Measurements from ENCODE around the gene KHK.
"Not testable (repeated sequence)": the region's sequence is repeated elsewhere in the genome, so short reads cannot be mapped to it uniquely, and the experiment has no call there.

The KHK gene

DNA sequence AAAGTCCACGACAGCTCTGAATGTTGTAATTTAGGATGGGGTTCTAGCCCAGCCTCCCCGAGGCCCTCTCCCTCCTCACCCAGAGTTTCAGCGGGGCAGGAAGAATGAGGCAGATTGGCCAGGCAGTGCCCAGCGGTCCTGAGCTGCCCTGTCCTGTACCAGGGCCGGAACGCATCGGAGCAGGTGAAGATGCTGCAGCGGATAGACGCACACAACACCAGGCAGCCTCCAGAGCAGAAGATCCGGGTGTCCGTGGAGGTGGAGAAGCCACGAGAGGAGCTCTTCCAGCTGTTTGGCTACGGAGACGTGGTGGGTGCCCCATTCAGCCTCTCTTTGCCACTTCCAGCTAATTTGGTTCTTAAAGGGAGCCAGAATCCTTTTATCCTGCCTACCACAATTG, 10.8 kb downstream of the KHK start:
- DNase-seq: no peak

- DNase-seq: no peak
Measured at GRCh38 chr2:27099334-27099955, 12.9 kb downstream of the KHK start.

GRCh38 chr2:27100036-27100435, 13.5 kb downstream of the KHK start:
- no peak for DNase-seq

GRCh38 chr2:27102329-27102728, 15.8 kb downstream of the KHK start:
- DNase-seq: no peak

DNA sequence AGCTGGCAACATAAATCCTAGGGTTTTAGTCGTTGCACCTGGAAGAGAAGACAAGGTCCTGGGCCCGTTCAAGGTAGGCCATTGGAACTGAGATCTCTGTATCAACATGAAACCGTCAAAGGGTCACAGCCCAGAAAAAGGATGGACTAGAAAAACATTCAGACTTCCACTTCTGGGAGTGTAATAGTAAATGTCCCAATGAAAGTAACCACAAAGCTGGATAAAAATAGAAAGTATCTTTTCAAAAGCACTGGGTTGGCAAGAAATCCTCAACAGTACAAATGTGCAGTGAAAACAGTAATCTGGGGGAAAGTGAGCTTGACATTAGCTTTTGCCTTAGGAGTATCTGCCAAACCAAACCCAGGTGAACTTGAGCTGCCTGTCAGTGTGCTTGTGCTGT, 19.4 kb downstream of the KHK start:
- no peak for DNase-seq

DNA sequence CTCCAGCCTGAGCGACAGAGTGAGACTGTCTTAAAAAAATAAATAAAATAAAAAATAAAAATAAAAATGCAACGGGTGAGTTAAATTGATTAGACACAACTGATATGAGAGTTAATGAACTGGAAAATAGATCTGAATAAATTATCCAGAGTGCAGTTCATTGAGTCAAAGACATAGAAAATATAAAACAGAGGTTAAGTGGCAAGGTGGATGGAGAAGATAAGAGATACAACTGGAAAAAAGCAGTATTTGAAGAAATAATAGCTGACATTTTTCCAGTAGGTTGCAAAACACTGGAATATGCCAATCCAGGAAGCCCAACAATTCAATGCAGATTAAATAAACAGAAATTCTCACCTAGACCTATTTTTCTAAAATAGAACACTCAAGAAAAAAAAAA, 21.6 kb downstream of the KHK start:
- no peak for DNase-seq

GRCh38 chr2:27109083-27109482, 22.5 kb downstream of the KHK start:
- no peak for DNase-seq

GRCh38 chr2:27110603-27111352, 24.2 kb downstream of the KHK start:
- not testable (repeated sequence) for DNase-seq

DNA sequence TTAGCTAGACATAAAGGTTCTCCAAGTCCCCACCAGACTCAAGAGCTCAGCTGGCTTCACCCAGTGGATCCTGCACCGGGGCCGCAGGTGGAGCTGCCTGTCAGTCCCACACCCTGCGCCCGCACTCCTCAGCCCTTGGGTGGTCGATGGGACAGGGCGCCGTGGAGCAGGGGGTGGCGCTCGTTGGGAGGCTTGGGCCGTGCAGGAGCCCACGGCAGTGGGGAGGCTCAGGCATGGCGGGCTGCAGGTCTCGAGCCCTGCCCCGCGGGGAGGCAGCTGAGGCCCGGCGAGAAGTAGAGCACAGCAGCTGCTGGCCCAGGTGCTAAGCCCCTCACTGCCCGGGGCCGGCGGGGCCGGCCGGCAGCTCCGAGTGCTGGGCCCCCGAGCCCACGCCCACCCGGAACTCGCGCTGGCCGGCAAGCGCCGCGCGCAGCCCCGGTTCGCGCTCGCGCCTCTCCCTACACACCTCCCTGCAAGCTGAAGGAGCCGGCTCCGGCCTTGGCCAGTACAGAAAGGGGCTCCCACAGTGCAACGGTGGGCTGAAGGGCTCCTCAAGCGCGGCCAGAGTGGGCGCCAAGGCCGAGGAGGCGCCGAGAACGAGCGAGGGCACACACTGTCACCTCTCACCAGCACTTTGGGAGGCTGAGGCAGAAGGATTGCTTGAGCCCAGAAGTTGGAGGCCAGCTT, 25.0 kb downstream of the KHK start:
- DNase-seq: not testable (repeated sequence)

DNA sequence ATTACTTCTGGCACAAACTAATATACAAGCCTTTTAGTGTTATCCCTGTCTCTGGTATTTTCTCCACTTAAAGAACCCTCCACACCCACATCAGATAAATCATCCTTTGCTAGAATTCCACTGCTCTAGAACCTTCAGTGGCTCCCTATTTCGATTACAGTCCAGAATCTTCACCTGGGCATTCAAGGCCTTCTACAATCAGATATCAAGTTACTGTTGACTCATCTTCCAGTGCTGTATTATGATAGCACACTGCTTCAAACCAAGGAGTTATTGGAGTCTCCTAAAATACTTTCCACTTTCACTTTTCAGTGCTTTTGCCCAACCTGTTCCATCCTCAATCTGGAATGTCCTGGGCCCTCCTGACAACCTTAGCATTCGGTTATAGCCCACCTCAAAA, 28.9 kb downstream of the KHK start:
- no peak for DNase-seq

DNA sequence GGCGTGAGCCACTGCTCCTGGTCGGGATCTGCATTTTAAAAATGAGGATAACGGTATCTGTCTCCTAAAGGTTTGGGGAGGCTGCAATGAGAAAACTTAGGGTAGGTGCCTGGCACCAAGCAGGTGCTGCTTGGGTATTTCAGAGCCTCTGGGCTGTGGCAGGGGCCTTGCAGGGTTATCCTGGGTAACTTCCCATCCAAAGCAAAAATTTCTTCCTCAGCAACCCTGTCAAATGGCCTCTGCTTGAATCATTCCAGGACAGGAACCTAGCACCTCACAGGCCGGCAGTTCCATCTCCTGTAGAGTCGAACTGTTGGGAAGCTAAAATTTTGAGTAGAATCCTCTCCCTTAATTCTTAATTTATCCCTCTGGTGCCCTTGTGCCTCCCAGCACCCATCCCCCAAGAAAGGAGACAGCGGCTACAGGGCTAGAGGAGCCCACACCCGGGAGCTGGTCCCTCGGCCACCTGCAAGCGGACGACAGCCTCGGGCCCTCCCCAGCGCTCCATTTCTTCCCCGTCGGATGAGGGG, 31.5 kb downstream of the KHK start:
- no peak for DNase-seq

DNA sequence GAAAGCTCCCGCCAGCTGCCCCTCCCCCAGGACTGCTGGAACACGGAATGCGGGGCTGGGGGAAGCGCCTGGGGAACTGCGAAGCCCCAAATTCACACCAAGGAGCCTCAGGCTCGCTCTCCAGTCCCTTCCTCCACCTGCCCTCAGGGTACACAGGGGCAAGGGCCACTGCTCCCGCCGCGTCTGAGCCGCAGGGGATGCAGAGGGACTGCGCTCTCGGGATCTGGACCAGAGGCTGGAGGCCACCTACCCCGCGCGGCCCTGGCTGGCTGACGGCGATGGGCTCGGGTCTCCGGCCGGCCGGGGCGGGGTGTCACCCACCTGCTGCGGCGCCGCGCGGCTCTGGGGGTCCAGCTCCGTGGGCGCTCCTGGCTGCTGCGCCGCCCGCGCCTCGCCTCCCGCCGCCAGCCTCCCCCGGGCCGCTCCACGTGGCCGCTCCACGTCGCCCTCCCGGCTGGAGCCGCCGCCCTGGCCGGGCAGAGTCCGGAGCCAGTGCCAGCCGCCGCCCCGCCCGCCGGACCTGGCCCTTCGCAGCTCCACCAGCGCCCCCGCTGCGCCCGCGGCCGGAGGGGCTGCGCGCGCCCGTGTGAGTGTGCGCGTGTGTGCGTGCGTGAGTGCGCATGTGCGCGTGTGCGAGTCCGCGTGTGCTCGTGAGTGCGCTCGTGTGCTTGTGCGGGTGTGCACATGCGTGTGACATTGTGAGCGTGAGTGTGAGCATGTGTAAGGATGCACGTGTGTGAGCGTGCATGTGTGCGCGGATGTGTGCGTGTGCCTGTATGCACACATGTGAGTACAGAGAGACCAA, 32.2 kb downstream of the KHK start, which contains the start of gene CGREF1:
Gene CGREF1, minus strand, starts transcription at position 604 of the 805 bp plus-strand sequence. CDS start 14,762 bp downstream, outside the sequence.
- DNase-seq: no peak

DNA sequence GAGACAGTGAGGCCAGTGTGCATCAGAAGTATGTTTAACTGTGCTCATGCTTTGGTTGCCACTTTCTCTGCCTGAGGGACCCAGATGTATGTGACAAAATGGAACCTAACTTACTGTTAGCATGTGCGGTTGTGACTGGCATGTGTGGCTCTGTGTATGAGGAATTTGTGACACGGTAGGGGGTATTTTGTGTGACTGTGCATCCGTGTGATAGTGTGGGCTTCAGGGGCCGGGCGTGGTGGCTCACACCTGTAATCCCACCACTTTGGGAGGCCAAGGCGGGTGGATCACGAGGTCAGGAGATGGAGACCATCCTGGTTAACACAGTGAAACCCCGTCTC, 32.7 kb downstream of the KHK start:
- DNase-seq: not testable (repeated sequence)

DNA sequence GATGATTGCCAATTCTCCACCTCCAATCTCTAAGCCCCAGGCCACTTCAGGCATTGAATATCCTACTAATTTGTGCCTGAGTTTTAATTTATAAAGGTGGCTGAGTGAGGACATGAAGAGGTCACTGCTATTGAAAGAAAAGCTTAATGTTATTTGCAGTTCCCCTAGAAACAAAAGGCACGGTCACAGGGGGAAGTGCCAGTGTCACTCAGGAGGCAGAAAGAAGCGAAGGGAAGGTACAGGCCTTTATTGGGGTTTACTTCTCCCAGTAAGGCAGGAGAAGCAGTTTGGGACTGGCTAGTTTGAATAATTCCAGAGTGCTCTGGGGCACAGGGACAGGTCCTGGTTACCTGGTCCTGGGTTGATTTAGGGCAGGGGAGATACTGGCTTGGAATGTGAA, 35.3 kb downstream of the KHK start:
- no peak for DNase-seq

- DNase-seq: no peak
Measured at GRCh38 chr2:27122791-27123190, 36.2 kb downstream of the KHK start.

- DNase-seq: peak; percentile 63
Measured at GRCh38 chr2:27123302-27124150, 37.0 kb downstream of the KHK start, which contains the start of gene ABHD1. TSS of gene ABHD1 (plus strand) at chr2:27123815. CDS start at chr2:27123949, 134 bp downstream.

DNA sequence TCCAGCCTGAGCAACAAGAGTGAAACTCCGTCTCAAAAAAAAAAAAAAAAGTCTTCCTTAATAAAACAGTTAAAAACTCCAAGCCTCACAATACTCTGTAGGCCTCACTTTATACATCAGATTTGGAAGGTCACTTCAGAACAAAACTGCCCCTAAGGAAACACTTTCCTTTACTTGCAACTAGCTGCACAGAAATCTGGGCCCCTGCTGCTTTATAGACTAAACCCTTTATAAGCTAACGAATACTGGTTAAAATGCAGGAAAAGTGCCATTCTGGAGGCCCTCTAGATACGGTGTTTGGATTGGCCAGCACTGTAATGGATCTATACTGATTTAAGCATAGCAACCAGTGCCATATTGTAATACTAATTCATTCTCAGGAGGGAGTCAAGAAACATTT, 38.5 kb downstream of the KHK start:
- no peak for DNase-seq

DNA sequence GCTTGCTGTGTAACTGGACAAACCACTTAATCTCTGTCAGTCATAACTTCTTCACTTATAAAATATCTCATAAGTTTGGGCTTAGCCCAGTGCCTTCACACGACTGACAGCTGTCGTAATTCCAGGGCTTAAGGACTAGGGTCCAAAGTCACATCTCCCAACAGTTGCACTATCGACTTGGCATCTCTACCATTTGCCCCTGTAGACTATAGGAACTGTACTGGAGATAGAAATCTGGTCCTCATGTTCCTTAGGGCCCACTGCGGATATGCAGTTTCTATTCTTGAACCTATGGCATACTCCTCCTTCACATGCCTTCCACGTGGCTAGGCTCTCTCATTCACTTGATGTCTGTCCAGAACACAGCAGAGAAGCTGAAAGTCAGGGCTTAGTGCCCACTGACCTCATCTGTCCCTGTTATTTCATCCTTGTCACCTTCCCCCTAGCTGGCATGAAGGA, 39.7 kb downstream of the KHK start:
- no peak for DNase-seq

GRCh38 chr2:27127883-27128667, 41.5 kb downstream of the KHK start:
- no peak for DNase-seq

DNA sequence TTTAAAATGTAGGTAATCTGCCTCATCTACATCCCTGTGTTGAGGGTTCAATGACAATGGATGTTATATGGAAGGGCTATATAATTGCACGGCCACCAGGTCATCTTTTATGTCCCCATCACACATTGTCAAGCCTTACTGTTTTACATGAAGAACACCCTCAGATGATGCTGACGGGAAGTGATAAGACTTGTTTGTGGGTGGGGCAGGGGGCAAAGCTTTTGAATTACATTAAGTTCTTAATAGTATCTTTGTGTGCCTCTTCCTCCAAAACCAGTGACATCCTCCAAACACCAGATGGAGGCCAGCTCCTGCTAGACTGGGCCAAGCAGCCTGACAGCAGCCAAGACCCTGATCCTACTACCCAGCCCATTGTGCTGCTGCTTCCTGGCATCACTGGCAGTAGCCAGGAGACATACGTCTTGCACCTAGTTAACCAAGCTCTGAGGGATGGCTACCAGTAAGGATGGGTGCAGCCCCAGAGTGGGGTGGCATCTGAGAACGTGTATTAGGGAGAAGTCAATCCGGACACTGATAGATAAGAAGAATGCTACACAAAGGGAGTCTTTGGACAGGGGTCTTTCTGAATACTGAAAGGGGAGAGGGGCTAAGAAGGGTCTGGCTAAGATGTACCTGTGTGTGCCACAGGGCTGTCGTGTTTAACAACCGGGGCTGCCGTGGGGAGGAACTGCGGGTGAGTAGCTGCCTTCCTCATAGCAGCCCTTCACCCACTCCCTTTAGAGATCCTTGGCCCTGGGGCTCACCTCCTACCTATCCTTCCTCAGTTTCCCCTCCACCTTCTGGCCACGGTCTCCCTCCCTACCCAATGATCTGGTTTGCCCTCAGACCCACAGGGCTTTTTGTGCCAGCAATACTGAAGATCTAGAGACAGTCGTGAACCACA, 42.3 kb downstream of the KHK start:
- DNase-seq: no peak
